Testis (tissue), 2 donors: ENCODE results near the gene LSMEM2.

Source experiments
- POLR2A ChIP-seq: fragments of 450-650 bp; IDR thresholded peaks from one replicate; pipeline ENCODE4 v1.6.1; 2017; ENCODE audit warnings: antibody characterized with exemption, mild to moderate bottlenecking, moderate library complexity
- TF ChIP-seq, protein P1 (sequence below), 3 experiments: fragments of 450-650 bp in 2 of 3; fragments of 200-600 bp in 1 of 3; sonication (generic) in 1 of 3; IDR thresholded peaks; one replicate each; pipeline ENCODE4 v1.5.1; 2016 to 2019; ENCODE audit warnings: antibody characterized with exemption in 3 of 3, mild to moderate bottlenecking in 2 of 3, moderate library complexity in 1 of 3

DNA sequence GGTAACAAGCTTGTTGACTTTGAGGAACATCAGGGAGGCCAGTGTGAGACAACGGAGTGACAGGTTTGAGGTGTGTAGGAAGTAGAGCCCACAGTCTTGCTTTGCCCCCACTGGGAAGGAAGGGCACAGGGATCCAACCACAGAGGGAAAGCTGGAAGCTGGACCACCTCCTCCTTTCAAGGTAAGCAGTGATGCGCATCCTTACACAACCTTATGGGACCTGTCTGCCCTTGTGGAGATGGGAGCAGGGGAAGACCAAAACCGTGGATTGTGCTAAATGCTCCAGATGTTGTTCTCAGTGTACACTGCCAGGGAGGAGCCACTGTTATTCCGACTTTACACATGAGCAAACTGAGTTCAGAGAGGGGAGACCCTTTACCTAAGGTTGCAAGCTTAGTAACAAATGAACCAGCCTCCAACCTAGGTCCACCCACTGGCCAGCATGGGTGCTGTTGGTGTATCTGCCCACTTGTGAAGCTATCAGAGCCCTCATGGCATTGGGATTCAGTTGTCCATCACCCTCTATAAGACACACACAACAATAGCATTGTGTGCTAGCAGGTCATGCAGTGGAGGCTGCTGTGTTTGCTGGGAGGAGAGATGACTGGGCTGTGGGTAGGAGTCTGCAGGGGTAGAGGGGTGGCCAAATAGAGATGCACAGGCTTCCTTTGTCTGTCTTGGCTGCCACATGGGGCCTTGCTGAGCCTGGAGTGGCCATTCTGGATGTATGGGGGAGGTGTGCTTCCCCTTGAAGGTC, 586 bp upstream of the LSMEM2 start:
- TF ChIP-seq, protein P1, sequence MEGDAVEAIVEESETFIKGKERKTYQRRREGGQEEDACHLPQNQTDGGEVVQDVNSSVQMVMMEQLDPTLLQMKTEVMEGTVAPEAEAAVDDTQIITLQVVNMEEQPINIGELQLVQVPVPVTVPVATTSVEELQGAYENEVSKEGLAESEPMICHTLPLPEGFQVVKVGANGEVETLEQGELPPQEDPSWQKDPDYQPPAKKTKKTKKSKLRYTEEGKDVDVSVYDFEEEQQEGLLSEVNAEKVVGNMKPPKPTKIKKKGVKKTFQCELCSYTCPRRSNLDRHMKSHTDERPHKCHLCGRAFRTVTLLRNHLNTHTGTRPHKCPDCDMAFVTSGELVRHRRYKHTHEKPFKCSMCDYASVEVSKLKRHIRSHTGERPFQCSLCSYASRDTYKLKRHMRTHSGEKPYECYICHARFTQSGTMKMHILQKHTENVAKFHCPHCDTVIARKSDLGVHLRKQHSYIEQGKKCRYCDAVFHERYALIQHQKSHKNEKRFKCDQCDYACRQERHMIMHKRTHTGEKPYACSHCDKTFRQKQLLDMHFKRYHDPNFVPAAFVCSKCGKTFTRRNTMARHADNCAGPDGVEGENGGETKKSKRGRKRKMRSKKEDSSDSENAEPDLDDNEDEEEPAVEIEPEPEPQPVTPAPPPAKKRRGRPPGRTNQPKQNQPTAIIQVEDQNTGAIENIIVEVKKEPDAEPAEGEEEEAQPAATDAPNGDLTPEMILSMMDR (IDR thresholded peaks at IDR 0.05): no peak
- no peak for TF ChIP-seq POLR2A
